Caco-2 (cell line): ENCODE data around the gene SLC5A11. TPM values are rescaled to one million over a fixed set of nuclear protein-coding genes. Genes with fewer than 3 reads are reported as not detected.

Experiments used
- BruUV-seq: library from RNA; stranded (reverse); fragments of 400-500 nt; replicated peaks from 2 replicates; lab custom pipeline; 2021; lab: Mats Ljungman, UMichigan
- CTCF ChIA-PET: fragments of 300-600 bp; sonication (Branson Sonifier 250); formaldehyde crosslinking; loops from one replicate; lab custom pipeline; 2022; ENCODE audit warnings: antibody characterized with exemption; lab: Charles Lee
- POLR2A ChIA-PET: fragments of 300-600 bp; sonication (Branson Sonifier 250); formaldehyde crosslinking; loops from one replicate; lab custom pipeline; 2022; ENCODE audit warnings: antibody characterized with exemption; lab: Charles Lee
- DNase-seq, 2 experiments: peaks; one replicate each; pipeline versions ENCODE4 v3.0.0 to v3.0.0-alpha.2; 2020 to 2022
- H3K27me3 ChIP-seq: replicated peaks from 2 replicates; pipeline ENCODE4 v1.6.0; 2011; ENCODE audit warnings: low read length; ENCODE audit not compliant: control insufficient read depth, insufficient read depth
- H3K36me3 ChIP-seq: 2 replicates; pipeline ENCODE4 v1.5.1; 2011; ENCODE audit warnings: low read length; ENCODE audit not compliant: control insufficient read depth, insufficient read depth
- H3K4me1 ChIP-seq: fragments of 250-450 bp; sonication (Bioruptor Pico); 2 replicates; pipeline ENCODE4 v1.5.1; 2020; ENCODE audit warnings: mild to moderate bottlenecking
- H3K4me3 ChIP-seq: 2 replicates; pipeline ENCODE4 v1.5.1; 2011; ENCODE audit warnings: low read depth, mild to moderate bottlenecking, control low read depth, low read length
- H3K9me3 ChIP-seq: fragments of 250-450 bp; sonication (Bioruptor Pico); 2 replicates; pipeline ENCODE4 v1.5.1; 2020; ENCODE audit warnings: mild to moderate bottlenecking, moderate library complexity
- H3K27ac Mint-ChIP-seq: one replicate; pipeline ENCODE4 v1.8.0; 2022; ENCODE audit warnings: mixed read lengths; ENCODE audit not compliant: unreplicated experiment
- H3K27me3 Mint-ChIP-seq: one replicate; pipeline ENCODE4 v1.8.0; 2022; ENCODE audit warnings: mixed read lengths; ENCODE audit not compliant: insufficient read depth, unreplicated experiment
- H3K36me3 Mint-ChIP-seq: one replicate; pipeline ENCODE4 v1.8.0; 2022; ENCODE audit warnings: mild to moderate bottlenecking, mixed read lengths; ENCODE audit not compliant: insufficient read depth, unreplicated experiment
- H3K4me1 Mint-ChIP-seq: one replicate; pipeline ENCODE4 v1.8.0; 2022; ENCODE audit warnings: low read depth, mixed read lengths; ENCODE audit not compliant: unreplicated experiment
- H3K4me3 Mint-ChIP-seq: one replicate; pipeline ENCODE4 v1.8.0; 2022; ENCODE audit warnings: mild to moderate bottlenecking, moderate library complexity, mixed read lengths; ENCODE audit not compliant: unreplicated experiment
- H3K9me3 Mint-ChIP-seq: one replicate; pipeline ENCODE4 v1.8.0; 2022; ENCODE audit warnings: mixed read lengths; ENCODE audit not compliant: unreplicated experiment
- intact Hi-C: fragments of 100-400 bp; cut with micrococcal nuclease; formaldehyde crosslinking; loops from one replicate; pipeline ENCODE4 v1.10.0; 2022; ENCODE audit not compliant: unreplicated experiment
- total RNA-seq: library from RNA; stranded (reverse); gene quantifications from 2 replicates; pipeline ENCODE4 v1.2.3, GENCODE V29; 2022
- TF ChIP-seq, protein P1 (sequence below), 2 experiments: fragments of 200-600 bp in 1 of 2; IDR thresholded peaks; 1 replicate in 1 of 2; 2 replicates in 1 of 2; pipeline versions ENCODE4 v1.5.1 to v1.8.0; 2011 to 2022; ENCODE audit warnings: antibody characterized with exemption in 1 of 2, control low read depth in 1 of 2, inconsistent platforms in 1 of 2, low read depth in 1 of 2, low read length in 1 of 2, mild to moderate bottlenecking in 1 of 2, moderate library complexity in 1 of 2; ENCODE audit not compliant: insufficient read depth in 1 of 2, severe bottlenecking in 1 of 2, unreplicated experiment in 1 of 2

The SLC5A11 gene
- total RNA-seq, 1 experiment from 2014 or later = 0.95 TPM

DNA sequence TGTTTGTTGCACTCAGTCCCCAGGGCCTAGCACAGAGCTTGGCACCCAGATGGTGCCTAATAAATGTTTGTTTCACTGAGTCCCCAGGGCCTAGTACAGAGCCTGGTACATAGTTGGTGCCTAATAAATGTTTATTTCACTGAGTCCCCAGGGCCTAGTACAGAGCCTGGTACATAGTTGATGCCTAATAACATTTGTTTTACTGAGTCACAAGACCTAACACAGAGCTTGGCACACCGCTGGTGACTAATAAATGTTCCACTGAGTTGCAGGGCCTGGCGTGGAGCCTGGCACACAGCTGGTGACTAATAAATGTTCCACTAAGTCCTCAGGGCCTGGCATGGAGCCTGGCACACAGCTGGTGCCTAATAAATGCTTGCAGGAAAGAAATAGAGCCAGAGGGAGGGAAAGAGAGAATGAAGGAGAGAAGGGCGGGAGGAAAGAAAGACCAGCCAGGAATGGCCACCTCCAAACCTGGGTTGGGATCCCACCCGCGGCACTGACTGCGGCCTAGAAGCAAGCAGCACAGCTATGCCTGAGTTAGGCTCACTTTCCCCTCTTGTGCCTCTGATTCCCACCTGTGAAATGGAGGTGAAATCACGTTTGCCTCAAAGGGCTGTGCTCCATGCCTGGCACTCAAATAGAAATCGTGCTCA is 7.5 kb downstream of the SLC5A11 start:
- no TSS peak for BruUV-seq
- ChIA-PET CTCF (no interaction called here), POLR2A (no interaction called here)
- Mint-ChIP-seq H3K4me1 (no peaks in the 10 kb centered on the region), H3K27ac (no peak overlapping the region), H3K9me3 (no peaks in the 10 kb centered on the region), H3K27me3 (no peaks in the 10 kb centered on the region), H3K36me3 (no peaks in the 10 kb centered on the region), H3K4me3 (no peak overlapping the region)
- TF ChIP-seq, protein P1, sequence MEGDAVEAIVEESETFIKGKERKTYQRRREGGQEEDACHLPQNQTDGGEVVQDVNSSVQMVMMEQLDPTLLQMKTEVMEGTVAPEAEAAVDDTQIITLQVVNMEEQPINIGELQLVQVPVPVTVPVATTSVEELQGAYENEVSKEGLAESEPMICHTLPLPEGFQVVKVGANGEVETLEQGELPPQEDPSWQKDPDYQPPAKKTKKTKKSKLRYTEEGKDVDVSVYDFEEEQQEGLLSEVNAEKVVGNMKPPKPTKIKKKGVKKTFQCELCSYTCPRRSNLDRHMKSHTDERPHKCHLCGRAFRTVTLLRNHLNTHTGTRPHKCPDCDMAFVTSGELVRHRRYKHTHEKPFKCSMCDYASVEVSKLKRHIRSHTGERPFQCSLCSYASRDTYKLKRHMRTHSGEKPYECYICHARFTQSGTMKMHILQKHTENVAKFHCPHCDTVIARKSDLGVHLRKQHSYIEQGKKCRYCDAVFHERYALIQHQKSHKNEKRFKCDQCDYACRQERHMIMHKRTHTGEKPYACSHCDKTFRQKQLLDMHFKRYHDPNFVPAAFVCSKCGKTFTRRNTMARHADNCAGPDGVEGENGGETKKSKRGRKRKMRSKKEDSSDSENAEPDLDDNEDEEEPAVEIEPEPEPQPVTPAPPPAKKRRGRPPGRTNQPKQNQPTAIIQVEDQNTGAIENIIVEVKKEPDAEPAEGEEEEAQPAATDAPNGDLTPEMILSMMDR (IDR thresholded peaks at IDR 0.05; ENCODE audit: insufficient read depth in 1 of 2, low read depth in 1 of 2, low read length in 1 of 2, severe bottlenecking in 1 of 2, unreplicated experiment in 1 of 2) = no peak
- H3K36me3 ChIP-seq = no peaks in the 10 kb centered on the region
- DNase-seq = no peak
- no peaks in the 10 kb centered on the region for H3K9me3 ChIP-seq
- H3K27me3 ChIP-seq = no peaks in the 10 kb centered on the region
- no peak overlapping the region for H3K4me3 ChIP-seq
- H3K4me1 ChIP-seq = no peaks in the 10 kb centered on the region
- intact Hi-C loops = no loop called here

DNA sequence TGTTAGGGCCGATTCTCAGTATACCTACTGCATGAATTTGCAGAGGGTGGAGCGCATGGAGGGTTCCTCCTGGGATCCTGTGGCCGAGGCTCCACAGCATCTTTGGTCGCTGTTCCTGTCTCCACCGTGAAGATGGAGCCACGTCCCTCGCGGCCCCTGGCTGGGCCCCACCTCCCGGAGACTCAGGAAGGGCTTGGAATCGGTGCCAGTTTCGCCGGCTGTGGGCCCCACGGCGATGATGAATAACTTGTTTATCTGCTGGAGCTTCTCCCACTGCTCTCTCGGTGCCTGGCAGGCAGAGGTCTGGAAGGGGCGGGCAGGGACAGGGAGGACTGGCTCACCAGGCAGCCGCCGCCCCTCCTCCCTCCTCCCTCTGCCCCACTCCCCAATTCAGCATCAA is 8.1 kb downstream of the SLC5A11 start:
- no peaks in the 10 kb centered on the region for H3K4me1 ChIP-seq
- Mint-ChIP-seq H3K27ac (no peak overlapping the region), H3K27me3 (no peaks in the 10 kb centered on the region), H3K36me3 (no peaks in the 10 kb centered on the region), H3K9me3 (no peaks in the 10 kb centered on the region), H3K4me1 (no peaks in the 10 kb centered on the region), H3K4me3 (no peak overlapping the region)
- intact Hi-C loops = loop anchor here (1.0 kb wide), 1 partner anchor 44 kb away; no protein-coding TSS in a partner anchor
- H3K4me3 ChIP-seq = no peak overlapping the region
- TF ChIP-seq, protein P1 (IDR thresholded peaks at IDR 0.05; ENCODE audit: insufficient read depth in 1 of 2, low read depth in 1 of 2, low read length in 1 of 2, severe bottlenecking in 1 of 2, unreplicated experiment in 1 of 2) = no peak
- no peaks in the 10 kb centered on the region for H3K36me3 ChIP-seq
- H3K27me3 ChIP-seq = no peaks in the 10 kb centered on the region
- ChIA-PET CTCF (no interaction called here), POLR2A (no interaction called here)
- no peaks in the 10 kb centered on the region for H3K9me3 ChIP-seq
- no TSS peak for BruUV-seq
- DNase-seq = no peak

DNA sequence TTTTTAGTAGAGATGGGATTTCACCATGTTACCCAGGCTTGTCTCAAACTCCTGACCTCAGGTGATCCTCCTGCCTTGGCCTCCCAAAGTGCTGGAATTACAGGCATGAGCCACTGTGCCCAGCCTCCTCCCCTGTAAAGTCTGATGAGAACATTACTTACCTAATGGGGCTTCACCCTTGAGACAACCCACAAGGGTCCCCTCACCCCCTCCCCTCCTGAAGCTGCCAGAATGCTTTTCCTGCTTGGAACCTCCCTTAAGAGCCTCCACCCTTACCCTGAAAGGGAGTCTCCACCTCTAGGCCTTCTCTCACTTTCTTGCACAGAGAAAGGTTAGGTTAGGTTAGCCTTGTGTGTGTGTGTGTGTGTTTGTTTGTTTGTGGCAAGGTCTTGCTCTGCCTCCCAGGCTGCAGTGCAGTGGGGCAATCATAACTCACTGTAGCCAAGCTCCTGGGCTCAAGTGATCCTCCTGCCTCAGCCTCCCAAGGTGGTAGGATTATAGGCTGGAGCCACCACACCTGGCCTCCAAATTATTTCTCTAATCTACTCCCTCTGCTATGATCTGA is 8.9 kb downstream of the SLC5A11 start:
- Mint-ChIP-seq H3K36me3 (no peaks in the 10 kb centered on the region), H3K9me3 (no peaks in the 10 kb centered on the region), H3K4me3 (no peak overlapping the region), H3K27ac (no peak overlapping the region), H3K4me1 (no peaks in the 10 kb centered on the region), H3K27me3 (no peaks in the 10 kb centered on the region)
- no peaks in the 10 kb centered on the region for H3K36me3 ChIP-seq
- no peaks in the 10 kb centered on the region for H3K27me3 ChIP-seq
- DNase-seq = no peak
- POLR2A ChIA-PET = no interaction called here
- TF ChIP-seq, protein P1 (IDR thresholded peaks at IDR 0.05; ENCODE audit: insufficient read depth in 1 of 2, low read depth in 1 of 2, low read length in 1 of 2, severe bottlenecking in 1 of 2, unreplicated experiment in 1 of 2) = no peak
- BruUV-seq = no TSS peak
- CTCF ChIA-PET = no interaction called here
- no peak overlapping the region for H3K4me3 ChIP-seq
- H3K4me1 ChIP-seq = 0 out of 2 replicates have a peak, but pooled peaks cover 3% of the 10 kb centered on the region
- intact Hi-C loops = loop anchor here (1.0 kb wide), 1 partner anchor 44 kb away; no protein-coding TSS in a partner anchor
- H3K9me3 ChIP-seq = no peaks in the 10 kb centered on the region
